ENCODE data around the gene SPAAR.
"Not testable (repeated sequence)": the region's sequence is repeated elsewhere in the genome, so short reads cannot be mapped to it uniquely, and the experiment has no call there.

SPAAR gene

DNA sequence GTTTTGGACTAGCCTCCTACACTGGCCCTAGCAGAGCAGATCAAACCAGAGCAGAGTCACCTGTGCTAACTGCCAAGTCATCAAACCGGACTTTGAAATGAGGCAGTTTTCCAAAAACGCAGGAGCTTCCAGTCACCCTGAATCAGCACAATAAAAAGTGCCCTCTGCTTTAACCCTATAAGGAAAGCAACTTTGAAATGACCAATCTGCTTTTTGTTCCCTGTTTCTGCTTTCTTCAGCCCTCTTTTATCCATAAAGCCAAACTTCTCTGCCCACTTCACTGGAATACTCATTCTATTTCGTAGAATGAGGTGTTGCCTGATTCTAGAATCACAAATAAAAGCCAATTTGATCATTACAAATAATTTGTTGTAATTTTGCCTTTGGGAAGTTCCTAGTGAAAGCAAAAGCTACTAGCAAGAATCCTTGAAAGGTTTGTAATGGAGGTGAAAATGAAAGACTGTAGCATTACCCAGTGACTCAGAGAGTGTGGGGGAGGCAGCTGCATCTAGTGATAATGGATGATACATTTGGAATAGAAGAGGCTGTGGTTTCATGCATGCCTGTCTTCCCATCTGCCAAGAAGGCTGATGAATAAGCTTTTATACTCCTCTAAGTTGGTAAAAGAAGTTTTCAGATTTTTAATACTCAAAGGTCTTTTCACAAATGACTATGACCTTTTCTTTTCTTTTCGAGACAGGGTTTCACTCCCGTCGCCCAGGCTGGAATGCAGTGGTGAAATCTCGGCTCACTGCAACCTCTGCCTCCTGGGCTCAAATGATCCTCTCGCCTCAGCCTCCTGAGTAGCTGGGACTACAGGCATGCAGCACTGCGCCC lies 14.9 kb downstream of the SPAAR start:
- no peak for DNase-seq

DNA sequence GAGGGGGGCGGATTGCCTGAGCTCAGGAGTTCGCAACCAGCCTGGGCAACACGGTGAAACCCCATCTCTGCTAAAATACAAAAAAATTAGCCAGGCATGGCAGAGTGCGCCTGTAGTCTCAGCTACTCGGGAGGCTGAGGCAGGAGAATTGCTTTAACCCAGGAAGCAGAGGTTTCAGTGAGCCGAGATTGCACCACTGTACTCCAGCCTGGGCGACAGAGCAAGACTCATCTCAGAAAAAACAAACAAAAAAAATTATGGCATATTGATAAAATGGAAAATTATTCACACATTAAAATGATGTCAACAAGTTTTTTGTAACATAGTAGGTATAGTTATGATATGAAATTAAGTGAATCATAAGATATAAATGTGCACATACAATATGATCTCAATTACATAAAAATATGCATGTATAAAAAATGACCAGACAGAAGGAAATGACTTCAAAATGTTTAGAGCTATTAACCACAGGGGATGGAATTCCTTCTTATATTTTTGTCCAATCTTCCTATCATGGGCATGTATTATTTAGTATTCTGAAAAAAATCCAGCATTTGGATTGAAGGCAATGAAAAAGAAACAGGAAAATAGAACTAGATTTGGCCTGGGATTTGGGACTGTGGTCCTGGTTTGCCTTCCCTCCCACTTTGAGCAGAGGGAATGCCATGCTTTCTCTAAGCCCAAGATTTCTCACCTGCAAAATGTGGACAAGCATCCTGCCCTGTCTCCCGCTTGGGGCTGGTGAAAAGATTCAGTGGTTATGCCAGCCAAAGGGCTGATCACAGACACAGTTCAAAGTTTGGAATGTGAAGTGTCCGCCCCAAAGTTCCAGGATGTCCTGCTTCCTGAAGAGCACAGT lies 19.5 kb downstream of the SPAAR start:
- no peak for DNase-seq

DNA sequence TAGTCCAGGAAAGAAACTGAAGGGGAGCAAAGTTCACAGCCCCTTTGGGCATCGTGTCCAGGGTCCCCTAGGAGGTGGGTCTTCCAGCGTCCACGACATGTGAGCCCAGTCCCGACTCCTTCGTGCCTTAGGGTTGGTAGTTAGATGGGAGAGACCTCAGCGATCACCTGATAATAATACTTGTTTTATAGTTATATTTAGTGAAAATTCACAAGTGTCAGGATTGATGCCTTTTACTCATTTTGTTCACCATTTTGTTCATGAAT lies 20.1 kb downstream of the SPAAR start:
- no peak for DNase-seq

DNA sequence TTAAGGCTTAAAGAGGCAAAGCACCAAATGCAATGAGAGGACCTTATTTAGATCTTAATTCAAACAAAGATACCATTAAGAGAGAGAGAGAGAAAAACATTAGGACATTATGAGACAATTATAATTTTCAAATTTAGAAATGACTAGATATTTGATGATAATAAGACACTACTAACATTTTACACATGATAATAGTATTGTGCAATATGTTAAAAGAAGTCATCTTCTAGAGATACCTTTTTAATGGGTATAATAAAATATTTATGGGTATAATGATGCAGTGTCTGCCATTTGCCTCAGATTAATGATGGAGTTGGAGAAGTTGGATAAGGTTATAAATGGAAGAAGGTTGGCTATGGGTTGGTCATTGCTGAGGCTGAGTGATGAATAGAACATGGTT lies 21.2 kb downstream of the SPAAR start:
- no peak for DNase-seq

DNA sequence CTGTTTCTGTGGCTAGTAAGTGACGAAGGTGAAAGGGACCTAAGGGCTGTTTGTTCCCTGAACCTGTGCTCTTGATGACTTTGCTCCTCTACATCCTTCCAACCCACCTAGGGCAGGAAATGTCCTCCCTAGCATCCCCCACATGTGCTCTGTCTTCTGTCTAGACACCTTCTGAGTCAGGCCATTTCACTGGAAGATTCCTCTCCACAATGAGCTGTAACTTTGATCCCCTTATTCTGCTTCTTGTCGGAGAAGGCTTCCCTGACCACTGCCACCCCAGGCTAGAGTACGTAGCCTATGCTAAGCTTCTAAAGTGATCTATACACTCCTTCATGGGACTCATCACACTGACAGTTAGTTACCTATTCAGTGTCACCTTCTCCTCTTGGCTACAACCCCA lies 21.7 kb downstream of the SPAAR start:
- DNase-seq, result no peak

DNA sequence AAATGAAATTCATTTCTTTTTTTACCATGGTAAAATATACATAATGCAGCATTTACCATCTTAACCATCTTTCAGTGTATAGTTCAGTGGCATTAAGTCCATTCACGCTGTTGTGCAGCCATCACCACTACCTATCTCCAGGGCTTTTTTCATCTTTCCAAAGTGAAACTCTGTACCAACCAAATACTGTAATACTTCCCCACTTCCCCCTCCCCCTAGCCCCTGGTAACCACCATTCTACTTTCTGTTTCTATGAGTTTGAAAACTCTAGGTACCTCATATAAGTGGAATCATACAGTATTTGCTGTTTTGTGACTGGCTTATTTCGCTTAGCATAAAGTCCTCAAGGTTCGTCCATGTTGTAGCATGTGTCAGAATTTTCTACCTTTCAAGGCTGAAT lies 23.4 kb downstream of the SPAAR start:
- DNase-seq, result no peak

DNA sequence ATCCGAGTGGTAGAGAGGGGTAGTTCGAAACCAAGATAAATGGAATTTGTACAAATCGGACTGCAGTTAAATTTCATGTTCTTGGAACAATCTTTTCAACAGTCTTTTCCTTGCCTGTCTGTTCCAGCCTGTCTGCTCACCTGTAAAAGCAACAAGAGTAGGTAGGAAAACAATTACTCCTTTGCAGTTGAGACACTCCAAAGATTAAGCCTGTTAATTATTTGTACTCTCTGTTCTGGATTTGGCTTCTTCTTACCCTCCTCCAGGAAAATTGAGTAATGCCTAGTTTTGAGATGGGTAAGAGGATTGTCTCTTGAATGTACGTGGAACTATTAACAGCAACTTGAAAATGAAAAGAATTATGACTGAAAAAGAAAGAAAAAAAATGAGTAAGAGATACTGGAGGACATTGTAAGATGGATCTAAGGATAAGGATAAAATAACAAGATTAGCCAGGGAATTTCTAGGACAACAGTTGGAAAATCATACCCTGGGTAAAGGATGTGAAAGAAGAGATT lies 24.3 kb downstream of the SPAAR start:
- DNase-seq, result no peak

DNA sequence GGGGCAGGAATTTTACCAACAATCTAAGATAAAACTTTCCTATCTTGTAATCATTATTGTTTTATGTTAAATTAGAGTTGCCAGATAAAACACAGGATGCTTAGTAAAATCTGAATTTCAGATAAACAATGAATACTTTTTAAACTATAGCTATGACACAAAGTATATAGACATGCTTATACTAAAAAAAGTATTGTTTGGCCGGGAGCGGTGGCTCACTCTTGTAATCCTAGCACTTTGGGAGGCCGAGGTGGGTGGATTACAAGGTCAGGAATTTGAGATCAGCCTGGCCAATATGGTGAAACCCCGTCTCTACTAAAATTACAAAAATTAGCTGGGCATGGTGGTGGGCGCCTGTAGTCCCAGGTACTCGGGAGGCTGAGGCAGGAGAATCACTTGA lies 24.8 kb downstream of the SPAAR start:
- not testable (repeated sequence) for DNase-seq

DNA sequence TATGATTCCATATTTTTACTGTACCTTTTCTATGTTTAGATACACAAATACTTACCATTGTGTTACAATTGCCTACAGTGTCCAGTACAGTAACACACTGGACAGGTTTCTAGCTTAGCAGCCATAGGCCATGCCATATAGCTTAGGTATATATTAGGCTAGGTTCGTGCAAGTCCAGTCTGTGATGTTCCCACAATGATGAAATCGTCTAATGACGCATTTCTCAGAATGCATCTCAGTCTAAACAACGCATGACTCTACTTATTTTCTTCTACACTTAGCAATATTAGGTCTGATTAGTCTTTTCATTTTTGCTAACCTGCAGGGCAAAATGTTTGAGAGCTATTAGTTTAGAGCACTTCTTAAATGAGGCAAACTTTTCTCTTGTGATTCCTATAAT lies 26.0 kb downstream of the SPAAR start:
- DNase-seq, result no peak

DNA sequence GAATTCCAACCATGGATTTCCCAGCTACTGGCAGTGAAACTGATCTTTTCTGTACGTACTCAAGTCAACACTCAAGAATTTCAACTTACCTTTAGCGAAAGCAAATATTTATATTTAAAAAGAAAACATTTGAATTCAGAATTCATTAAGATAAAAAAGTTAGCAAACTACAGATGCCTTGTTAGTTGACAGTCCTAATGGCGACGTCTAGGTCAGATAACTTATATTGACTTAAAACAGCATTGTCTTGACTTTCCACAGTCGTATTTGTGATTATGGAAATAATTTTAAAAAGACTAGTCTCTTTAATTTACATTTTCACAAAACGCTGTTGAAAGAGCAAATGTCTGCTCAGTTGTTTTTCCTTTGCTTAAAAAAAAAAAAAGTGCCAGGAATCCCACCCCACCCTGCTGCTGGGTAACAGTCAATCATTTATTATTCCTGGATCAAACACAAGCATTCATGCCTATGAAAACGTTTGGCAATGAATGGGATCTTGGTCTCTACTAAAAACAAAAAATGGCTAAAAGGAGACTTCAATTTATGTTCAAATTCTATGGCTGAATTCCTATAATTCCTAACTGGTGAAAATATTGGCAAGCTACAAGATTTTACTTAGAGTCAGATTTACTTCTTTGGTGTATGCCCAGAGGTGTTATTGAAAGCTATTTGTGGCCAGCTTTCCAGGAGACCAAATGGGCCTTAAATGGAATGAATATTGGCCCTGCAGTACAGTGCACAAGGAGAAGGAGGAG lies 26.6 kb downstream of the SPAAR start:
- DNase-seq, result no peak

DNA sequence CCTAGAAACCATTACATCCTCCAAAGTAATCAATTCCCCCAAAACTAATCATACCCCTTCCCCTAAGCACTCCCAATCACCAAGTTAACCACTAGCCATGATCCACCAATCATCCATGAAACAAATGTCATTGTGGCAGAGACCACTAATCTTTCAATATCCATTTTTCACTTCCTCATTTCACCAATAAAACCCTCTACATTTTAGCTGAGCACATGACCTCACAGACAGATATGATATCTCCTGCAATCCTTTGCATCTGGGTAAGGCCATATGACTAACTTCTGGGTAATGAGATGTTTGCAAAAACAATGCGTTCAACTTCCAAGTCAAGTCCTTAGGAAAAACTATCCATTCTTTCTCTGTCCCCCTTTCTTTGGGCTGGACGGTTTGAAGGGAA lies 27.9 kb downstream of the SPAAR start:
- DNase-seq, result no peak

DNA sequence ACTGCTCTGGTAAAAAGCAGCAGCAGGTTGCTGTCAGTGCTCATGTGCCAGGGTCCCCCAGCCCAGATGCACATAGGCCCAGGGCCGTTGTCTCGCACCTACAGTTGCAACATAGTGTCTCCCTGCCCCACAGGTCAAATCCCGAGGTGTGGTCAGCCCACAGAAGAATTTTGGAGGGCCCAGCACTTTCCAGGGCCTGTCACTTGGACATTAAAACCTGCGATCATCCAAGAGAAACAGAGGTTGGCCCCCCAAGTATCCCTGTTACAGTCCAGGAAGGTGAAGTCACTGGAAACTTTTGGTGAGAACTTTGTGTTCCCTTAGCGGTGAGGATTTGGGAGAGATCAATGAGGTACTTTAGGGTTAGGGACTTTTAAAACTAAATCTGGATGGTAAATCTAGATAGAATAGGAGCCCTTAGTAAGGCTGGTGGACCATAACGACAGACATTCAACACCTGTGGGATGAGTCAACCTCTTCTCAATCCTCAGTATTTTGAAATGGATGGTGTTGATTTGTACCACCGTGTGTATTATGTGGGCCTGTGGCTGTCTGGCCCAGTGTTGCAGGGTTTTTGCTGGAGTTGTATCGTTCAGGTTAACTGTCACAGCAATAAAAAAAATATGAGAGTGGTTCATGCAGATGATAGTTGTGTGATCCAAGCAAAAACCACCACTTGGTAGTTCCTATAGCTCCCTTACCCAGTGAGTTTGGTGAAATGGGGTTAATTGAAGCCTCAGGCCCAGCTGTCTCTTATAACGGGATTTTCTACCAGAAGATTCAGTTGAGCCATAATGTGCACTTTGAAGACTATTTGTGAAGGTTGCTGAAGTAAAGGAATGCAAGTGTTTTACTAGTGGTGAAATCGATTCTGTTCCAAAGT lies 29.4 kb downstream of the SPAAR start:
- no peak for DNase-seq

DNA sequence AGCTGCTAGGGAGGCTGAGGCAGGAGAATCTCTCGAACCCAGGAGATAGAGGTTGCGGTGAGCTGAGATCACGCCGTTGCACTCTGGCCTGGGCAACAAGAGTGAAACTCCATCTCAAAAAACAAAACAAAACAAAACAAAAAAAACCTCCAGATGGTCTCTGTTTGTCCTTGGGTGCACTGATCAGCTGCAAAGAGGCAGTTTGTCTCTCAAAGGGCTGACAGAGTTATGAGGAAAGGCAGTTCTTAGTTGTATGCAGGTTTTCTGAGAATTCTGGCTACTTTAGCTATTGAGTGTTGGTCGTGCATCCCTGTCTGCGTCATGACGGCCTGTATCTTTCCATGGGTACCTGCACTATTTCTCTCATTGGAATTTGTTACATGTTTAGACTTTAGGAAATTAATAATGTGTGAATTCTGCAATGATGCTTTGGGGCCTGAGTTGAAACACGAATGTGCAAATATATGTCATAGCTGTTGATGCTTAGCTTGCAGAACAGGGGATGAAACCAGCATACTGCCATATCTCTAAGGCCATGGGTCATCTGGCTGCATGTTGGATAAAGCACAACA lies 30.5 kb downstream of the SPAAR start:
- DNase-seq, result no peak

DNA sequence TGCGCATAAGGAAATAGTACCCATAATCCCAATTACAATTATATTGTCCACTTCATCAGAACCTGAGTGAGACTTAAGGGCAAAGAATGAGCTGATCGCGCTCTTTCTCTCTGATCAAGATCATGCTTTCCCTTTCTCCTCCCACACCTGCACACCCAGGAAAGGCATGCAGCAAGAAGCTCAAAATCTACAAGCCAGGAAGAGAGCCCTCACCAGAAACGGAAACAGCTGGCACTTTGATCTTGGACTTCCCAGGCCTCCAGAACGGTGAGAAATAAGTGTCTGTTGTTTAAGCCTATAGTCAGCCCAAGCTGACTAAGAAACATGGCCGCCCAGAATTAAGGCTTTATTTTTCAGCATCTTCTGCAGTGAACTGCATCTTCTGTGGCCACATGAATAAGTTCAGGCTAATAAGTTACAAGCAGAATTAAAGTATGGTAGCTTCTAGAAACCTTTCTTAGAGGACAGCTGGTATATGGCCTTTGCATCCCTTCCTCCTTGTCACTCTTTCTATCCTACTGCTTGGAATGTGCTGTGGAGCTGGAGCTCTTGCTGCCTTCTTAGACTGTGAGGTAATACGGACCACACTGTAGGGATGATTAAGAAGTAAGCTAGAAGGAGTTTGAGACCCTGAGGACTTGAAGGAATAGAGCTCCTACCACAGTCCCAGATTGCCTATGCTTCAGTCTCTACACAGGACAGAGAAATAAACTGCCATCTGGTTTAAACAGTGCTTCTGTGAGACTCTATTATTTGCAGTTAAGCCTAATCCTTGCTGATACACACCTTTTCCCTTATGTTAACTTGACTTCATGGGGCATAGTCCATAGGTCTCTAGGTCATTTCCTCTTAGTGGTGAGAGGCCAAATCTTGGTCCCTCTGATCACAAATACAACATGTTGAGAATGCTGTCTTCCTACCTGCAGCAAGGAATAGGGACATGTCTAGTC lies 31.4 kb downstream of the SPAAR start:
- no peak for DNase-seq

DNA sequence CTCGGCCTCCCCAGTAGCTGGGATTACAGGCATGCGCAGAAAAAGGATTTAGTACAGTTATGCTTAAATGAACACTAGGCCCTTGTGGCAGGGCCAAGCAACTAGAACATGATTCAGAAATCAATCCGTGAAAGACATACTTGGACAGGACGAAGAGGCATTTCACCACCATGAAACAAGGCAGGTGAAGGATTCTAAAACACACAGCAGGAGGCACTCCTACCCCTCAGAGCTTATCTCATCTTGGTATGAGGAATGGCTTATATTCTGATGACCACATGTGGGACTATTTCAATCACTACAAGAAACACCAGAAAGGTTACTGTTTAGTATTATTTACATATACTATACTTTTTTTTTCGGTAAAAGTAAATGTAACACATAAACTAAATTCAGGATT lies 33.0 kb downstream of the SPAAR start:
- DNase-seq, result no peak

DNA sequence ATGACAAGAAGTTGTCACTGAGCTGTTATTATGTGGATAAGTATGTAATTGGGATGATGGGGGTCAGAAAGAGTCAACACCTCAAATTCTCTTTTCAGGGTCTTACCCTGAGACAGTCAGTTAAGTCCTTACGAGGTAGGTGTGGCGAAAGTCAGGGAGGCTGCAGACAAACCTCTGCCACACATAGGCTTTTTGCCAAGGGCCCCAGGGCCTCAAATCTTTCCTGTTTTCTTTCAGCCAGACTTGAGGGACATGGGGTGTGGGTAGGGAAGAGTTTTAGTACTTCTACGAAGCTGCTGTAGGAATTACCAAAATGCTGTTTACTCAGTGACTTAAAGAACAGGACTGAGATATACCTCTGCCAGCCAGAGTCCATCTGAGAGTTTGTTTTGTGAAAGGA lies 34.9 kb downstream of the SPAAR start:
- no peak for DNase-seq

DNA sequence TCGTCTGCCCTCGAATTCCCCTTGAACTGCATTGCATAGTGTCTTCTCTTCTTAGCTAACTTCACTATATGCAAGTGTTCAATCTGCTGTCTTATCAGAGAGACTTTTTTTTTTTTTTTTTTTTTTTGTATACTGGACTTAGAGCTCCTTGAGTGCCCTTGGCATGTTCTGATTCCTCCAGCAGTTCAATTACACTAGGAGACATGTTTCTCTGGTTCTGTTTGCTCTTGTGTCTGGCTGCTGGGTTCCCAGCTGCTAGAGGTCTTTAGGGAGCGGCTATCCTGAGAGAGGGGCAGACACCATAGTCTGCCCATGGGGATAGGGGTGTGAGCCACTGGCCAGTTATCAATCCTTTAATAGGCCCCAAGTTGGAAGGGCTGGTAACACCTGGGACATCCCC lies 35.6 kb downstream of the SPAAR start:
- DNase-seq, result no peak

DNA sequence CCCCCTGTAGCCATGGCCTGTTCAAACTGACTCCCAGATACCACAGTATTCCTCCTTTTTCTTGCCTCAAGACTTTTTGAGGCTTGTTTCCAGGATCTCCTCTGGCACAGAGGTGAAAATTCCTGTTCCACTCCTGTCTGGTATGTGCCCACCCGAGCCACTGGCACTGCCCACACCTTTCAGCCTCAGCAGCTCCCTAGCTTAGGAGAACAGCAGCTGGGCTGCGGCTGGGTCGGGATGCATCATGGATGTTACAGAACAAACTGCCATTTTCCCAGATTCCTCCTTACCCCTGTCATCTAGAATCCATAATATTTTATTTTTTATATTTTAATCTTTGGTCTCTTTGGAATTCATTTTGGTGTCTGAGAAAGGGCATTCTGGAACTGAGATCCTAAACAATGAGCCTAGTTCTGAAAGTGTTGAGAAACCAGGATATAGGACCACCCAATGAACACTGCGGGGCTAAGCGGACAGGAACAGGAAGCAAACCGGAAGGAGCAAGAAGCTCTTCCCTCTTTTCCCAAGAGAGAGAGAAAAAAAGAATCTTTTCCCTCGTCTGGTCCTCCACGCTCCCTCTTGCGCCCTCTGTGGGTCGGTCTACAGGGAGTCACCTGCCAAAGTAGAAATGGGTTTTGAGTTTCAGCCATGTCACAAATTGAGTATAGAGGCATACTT lies 36.2 kb downstream of the SPAAR start:
- peak; percentile 92 for DNase-seq

DNA sequence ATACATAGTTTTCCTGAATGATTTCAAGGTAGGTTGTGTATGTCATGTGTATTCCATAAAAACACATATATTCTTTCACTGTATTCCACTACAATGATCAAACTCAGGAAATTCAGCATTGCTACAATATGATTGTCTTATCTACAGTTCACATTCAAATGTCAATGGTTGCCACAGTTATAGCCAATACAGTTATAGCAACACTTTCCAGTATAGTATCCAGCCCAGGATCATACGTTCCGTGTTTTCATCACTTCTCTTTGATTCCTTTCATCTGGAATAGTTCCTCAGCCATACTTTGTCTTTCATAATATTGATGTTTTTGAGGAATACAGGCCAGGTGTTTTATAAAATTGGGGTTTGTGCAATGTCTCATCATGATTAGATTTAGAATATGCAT lies 39.2 kb downstream of the SPAAR start:
- DNase-seq, result no peak

DNA sequence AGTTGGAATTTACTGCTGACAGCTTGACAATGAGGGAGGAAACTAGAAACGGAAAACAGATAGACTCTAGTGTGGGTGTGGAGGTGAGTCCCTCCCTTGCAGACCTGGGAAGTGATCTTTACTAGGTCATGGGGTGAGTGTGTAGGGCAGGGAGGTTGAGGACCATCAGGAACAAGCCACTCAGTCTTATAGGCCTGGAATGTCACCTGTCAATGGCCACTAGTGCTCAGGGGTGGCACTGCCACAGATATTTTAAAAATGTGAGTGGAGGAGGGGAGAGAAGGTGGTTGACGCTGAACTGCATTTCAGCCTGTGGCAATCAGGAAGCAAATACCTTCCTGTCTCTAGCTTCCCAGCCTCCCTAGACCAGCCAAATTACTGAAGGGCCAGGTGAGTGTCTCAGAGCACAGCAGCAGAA lies 39.6 kb downstream of the SPAAR start:
- no peak for DNase-seq

Data from NCI-H2171 treated with DMSO at 0.1 percent for 48 hours (cell line).